ENCODE data around the gene PPIE.
A peak's percentile ranks its signal among the peaks of the same experiment; 100 is the strongest.

PPIE gene

GRCh38 chr1:39738622-39739366, at the start of gene PPIE:
Gene PPIE, plus strand, starts transcription at chr1:39738882. Its CDS starts 19 bp downstream, at chr1:39738901.
- peak; percentile 41 for DNase-seq

GRCh38 chr1:39689214-39689613, 49.5 kb upstream of the PPIE start:
- no peak for DNase-seq

- no peak for DNase-seq
These were observed 49.0 kb upstream of the PPIE start for GRCh38 chr1:39689635-39690034.

GRCh38 chr1:39690225-39690624, 48.5 kb upstream of the PPIE start:
- DNase-seq = no peak

GRCh38 chr1:39690794-39691382, 47.8 kb upstream of the PPIE start:
- no peak for DNase-seq

GRCh38 chr1:39691383-39692151, 47.1 kb upstream of the PPIE start, which contains the start of gene HPCAL4:
Gene HPCAL4, minus strand, starts transcription at chr1:39691433. Its CDS starts 6,830 bp downstream, at chr1:39684603.
- DNase-seq = peak; percentile 65

GRCh38 chr1:39692152-39693074, 46.3 kb upstream of the PPIE start:
- no peak for DNase-seq

GRCh38 chr1:39694026-39694425, 44.7 kb upstream of the PPIE start:
- no peak for DNase-seq

GRCh38 chr1:39695016-39695415, 43.7 kb upstream of the PPIE start:
- DNase-seq = no peak

GRCh38 chr1:39696448-39696847, 42.2 kb upstream of the PPIE start:
- DNase-seq = no peak

- DNase-seq = no peak
These were observed 40.1 kb upstream of the PPIE start for GRCh38 chr1:39698568-39698967.

GRCh38 chr1:39699419-39699818, 39.3 kb upstream of the PPIE start:
- DNase-seq = no peak

GRCh38 chr1:39700348-39700747, 38.3 kb upstream of the PPIE start:
- DNase-seq = no peak

GRCh38 chr1:39701049-39701439, 37.6 kb upstream of the PPIE start:
- DNase-seq = no peak

- no peak for DNase-seq
These were observed 33.9 kb upstream of the PPIE start for GRCh38 chr1:39704757-39705156.

GRCh38 chr1:39707506-39707905, 31.2 kb upstream of the PPIE start:
- no peak for DNase-seq

GRCh38 chr1:39711104-39711965, 27.3 kb upstream of the PPIE start:
- DNase-seq = no peak

GRCh38 chr1:39711966-39712340, 26.7 kb upstream of the PPIE start:
- no peak for DNase-seq

GRCh38 chr1:39713557-39713956, 25.1 kb upstream of the PPIE start:
- no peak for DNase-seq

GRCh38 chr1:39717809-39718208, 20.9 kb upstream of the PPIE start:
- no peak for DNase-seq

- peak; percentile 40 for DNase-seq
These were observed 18.3 kb upstream of the PPIE start for GRCh38 chr1:39720094-39720999.

Measured in SHP77 treated with DMSO at 0.1 percent for 48 hours (cell line).